Left ventricle myocardium inferior (tissue), 1 donor: ENCODE data around the gene RBBP8NL. TPM values are rescaled to one million over a fixed set of nuclear protein-coding genes. Genes with fewer than 3 reads are reported as not detected.

Source experiments
- DNase-seq: peaks from one replicate; pipeline ENCODE4 v3.0.0-alpha.2; 2020
- H3K27ac ChIP-seq: fragments of 200-600 bp; replicated peaks from 2 replicates; pipeline ENCODE4 v1.8.0; 2021
- H3K27me3 ChIP-seq: fragments of 200-600 bp; 2 replicates; pipeline ENCODE4 v1.8.0; 2021; ENCODE audit warnings: low read depth
- H3K36me3 ChIP-seq: fragments of 200-600 bp; 2 replicates; pipeline ENCODE4 v1.8.0; 2021
- H3K4me1 ChIP-seq: fragments of 200-600 bp; 2 replicates; pipeline ENCODE4 v1.8.0; 2021
- H3K4me3 ChIP-seq: fragments of 200-600 bp; 2 replicates; pipeline ENCODE4 v1.8.0; 2021; ENCODE audit warnings: mild to moderate bottlenecking, moderate library complexity
- H3K9me3 ChIP-seq: fragments of 200-600 bp; replicated peaks from 2 replicates; pipeline ENCODE4 v1.8.0; 2021
- CTCF ChIP-seq: fragments of 200-600 bp; IDR thresholded peaks from 2 replicates; pipeline ENCODE4 v1.8.0; 2021; ENCODE audit warnings: antibody characterized with exemption, mild to moderate bottlenecking, borderline replicate concordance
- intact Hi-C: fragments of 100-400 bp; cut with micrococcal nuclease; formaldehyde crosslinking; loops from one replicate; pipeline ENCODE4 v1.11.0; 2022
- long read RNA-seq: library from polyadenylated mRNA; unstranded; transcript quantifications from one replicate; pipeline ENCODE4 v2.0.0, GENCODE V29; 2021
- total RNA-seq: library from RNA; stranded (reverse); fragmentation: NEBNext Ultra II Directional; extraction: Animal tissue kit (Norgen Biotek cat#: 25700); gene quantifications from one replicate; pipeline ENCODE4 v1.2.1, GENCODE V29; 2021
- donor health status: DM: no; HTN: yes; CAD: no; lungs with severe emphysema.

Gene RBBP8NL, protein sequence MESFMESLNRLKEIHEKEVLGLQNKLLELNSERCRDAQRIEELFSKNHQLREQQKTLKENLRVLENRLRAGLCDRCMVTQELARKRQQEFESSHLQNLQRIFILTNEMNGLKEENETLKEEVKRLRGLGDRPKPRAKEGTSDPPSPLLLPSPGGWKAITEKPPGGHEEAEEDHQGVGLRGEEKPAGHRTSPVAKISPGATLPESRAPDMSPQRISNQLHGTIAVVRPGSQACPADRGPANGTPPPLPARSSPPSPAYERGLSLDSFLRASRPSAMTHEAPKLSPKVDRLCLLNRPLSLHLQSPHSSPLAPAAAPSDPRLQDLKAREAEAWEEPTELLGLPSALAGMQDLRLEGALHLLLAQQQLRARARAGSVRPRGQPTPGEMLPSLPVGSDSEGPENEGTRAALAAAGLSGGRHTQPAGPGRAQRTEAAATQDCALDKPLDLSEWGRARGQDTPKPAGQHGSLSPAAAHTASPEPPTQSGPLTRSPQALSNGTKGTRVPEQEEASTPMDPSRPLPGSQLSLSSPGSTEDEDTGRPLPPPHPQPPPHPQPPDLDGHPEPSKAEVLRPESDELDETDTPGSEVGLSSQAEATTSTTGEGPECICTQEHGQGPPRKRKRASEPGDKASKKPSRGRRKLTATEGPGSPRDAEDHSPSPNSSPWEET
- not detected for total RNA-seq
- long read RNA-seq, result 0 reads

- Histone ChIP-seq H3K36me3 (no peaks in the 10 kb centered on the region), H3K4me3 (no peak within 1 kb of the TSS), H3K27me3 (peaks cover 66% of the 10 kb centered on the region), H3K4me1 (no peaks in the 10 kb centered on the region), H3K27ac (no peak within 1 kb of the TSS), H3K9me3 (no peaks in the 10 kb centered on the region)
- no peak for DNase-seq
- TF ChIP-seq CTCF, result no peak
- intact Hi-C loops, result no loop called here
These were observed at the start of gene RBBP8NL for GRCh38 chr20:62427172-62428001. RBBP8NL (minus strand) TSS chr20:62427539; CDS start chr20:62419647, 7,892 bp downstream.

DNA sequence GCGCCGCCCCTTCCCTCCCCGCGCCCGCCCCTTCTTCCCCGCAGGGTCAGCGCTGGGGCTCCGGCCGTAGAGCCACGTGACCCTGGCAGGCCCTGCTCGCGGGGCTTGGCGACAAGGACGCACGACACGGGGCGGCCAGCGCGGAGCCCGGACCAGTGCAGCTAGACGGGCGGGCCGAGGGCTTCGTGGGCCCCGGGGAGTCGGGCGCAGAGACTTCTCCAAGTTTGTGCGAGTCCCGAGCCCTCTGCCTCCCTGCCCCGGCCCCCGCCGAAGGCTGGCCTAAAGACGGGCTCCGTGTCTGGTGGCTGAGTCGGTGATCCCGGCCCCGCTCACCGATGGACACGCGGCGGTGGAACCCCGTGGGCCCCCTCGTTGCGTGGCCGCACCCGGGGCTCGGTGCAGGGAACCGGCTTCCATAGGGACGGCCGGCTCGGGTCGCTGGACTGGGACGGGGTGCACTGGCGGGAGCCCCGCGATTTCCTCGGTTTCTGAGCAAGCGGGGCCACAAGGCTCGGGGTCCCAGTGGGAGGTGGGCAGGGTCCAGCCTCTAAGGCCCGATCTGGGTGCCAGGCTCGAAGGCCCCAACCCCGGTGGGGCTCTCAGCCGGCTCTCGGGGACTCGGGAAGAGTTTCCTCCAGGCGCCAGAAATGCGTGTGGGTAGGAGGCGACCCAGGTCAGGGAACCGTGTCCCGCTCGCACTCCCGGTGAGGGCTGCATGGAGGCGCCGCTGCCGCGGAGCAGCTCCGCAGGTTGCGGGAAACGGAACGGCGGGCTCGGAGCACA, 48.9 kb upstream of the RBBP8NL start:
- no peak for TF ChIP-seq CTCF
- H3K4me3 ChIP-seq, result peak overlapping the region; percentile 63
- H3K27ac ChIP-seq, result peak overlapping the region; percentile 36
- no peaks in the 10 kb centered on the region for H3K9me3 ChIP-seq
- peak; percentile 50 for DNase-seq
- intact Hi-C loops, result no loop called here
- peaks cover 26% of the 10 kb centered on the region for H3K4me1 ChIP-seq
- H3K27me3 ChIP-seq, result peaks cover 92% of the 10 kb centered on the region
- no peaks in the 10 kb centered on the region for H3K36me3 ChIP-seq

- Histone ChIP-seq H3K4me1 (peaks cover 26% of the 10 kb centered on the region), H3K27ac (peak within 1 kb of the TSS; percentile 36), H3K4me3 (peak within 1 kb of the TSS; percentile 63), H3K9me3 (no peaks in the 10 kb centered on the region), H3K36me3 (no peaks in the 10 kb centered on the region), H3K27me3 (peaks cover 91% of the 10 kb centered on the region)
- no peak for TF ChIP-seq CTCF
- DNase-seq, result no peak
- intact Hi-C loops, result no loop called here
These were observed 48.4 kb upstream of the RBBP8NL start, which contains the start of gene GATA5 for GRCh38 chr20:62475772-62476055. GATA5 (minus strand) TSS chr20:62475995; CDS start chr20:62475521, 474 bp downstream.

GRCh38 chr20:62475027-62475771, 47.9 kb upstream of the RBBP8NL start:
- no peaks in the 10 kb centered on the region for H3K36me3 ChIP-seq
- H3K4me1 ChIP-seq, result peaks cover 26% of the 10 kb centered on the region
- no peak for TF ChIP-seq CTCF
- no peak overlapping the region for H3K27ac ChIP-seq
- H3K4me3 ChIP-seq, result peak overlapping the region; percentile 63
- no peaks in the 10 kb centered on the region for H3K9me3 ChIP-seq
- intact Hi-C loops, result no loop called here
- peaks cover 91% of the 10 kb centered on the region for H3K27me3 ChIP-seq
- no peak for DNase-seq
